GM12878 (cell line): ENCODE measurements around the gene AFF1. TPM values are rescaled to one million over a fixed set of nuclear protein-coding genes. Genes with fewer than 3 reads are reported as not detected.

ENCODE experiments used
- ATAC-seq: fragments of 200-7000 bp; cut with Tn5 transposase; 3 replicates; pipeline ENCODE4 v1.9.1; 2020; ENCODE audit warnings: mild to moderate bottlenecking, moderate library complexity
- BruUV-seq: library from RNA; stranded (reverse); fragments of 400-500 nt; replicated peaks from 2 replicates; lab custom pipeline; 2021; lab: Mats Ljungman, UMichigan
- CTCF ChIA-PET: fragments of 300-600 bp; sonication (Branson Sonifier 250); formaldehyde crosslinking; extraction: SDS; loops from one replicate; lab custom pipeline; 2021; ENCODE audit warnings: inconsistent platforms; lab: Yijun Ruan, JAX
- POLR2A ChIA-PET: fragments of 350-600 bp; formaldehyde crosslinking; extraction: SDS; loops from one replicate; lab custom pipeline; 2021; ENCODE audit warnings: inconsistent platforms; lab: Charles Lee
- RAD21 ChIA-PET: fragments of 300-600 bp; sonication (Branson Sonifier 250); formaldehyde crosslinking; loops from one replicate; lab custom pipeline; 2023; ENCODE audit warnings: antibody characterized with exemption; ENCODE audit not compliant: unreplicated experiment; lab: Charles Lee
- SMC1A ChIA-PET: fragments of 300-600 bp; sonication (Branson Sonifier 250); formaldehyde crosslinking; loops from one replicate; lab custom pipeline; 2023; ENCODE audit not compliant: unreplicated experiment, uncharacterized antibody; lab: Charles Lee
- DNase-seq: peaks from one replicate; pipeline ENCODE4 v3.0.0-alpha.2; 2011; ENCODE audit warnings: low read depth, low spot score
- FAIRE-seq: peaks from 3 replicates; lab custom pipeline; 2011; peaks lifted over from hg19 to GRCh38; lab: Jason Lieb, UNC
- H2AFZ ChIP-seq: 2 replicates; pipeline ENCODE4 v1.6.0; 2011; ENCODE audit warnings: low read depth, low read length, control low read depth; ENCODE audit not compliant: control insufficient read depth
- H3K27ac ChIP-seq: 2 replicates; pipeline ENCODE4 v1.5.1; 2011; ENCODE audit warnings: control low read depth; ENCODE audit not compliant: control insufficient read depth, insufficient read depth
- H3K27me3 ChIP-seq, 2 experiments: replicated peaks in 1 of 2; 2 replicates each; pipeline versions ENCODE4 v1.6.0 to v1.6.1; 2011; ENCODE audit warnings: low read length in 1 of 2; ENCODE audit not compliant: control insufficient read depth in 2 of 2, insufficient read depth in 2 of 2
- H3K36me3 ChIP-seq, 2 experiments: 2 replicates each; pipeline ENCODE4 v1.5.1; 2011; ENCODE audit warnings: low read length in 1 of 2; ENCODE audit not compliant: control insufficient read depth in 2 of 2, insufficient read depth in 2 of 2
- H3K4me1 ChIP-seq: 2 replicates; pipeline ENCODE4 v1.6.1; 2011; ENCODE audit warnings: mild to moderate bottlenecking, low read length, moderate library complexity, mixed read lengths; ENCODE audit not compliant: control insufficient read depth, insufficient read depth
- H3K4me2 ChIP-seq: 2 replicates; pipeline ENCODE4 v1.6.0; 2011; ENCODE audit warnings: control low read depth; ENCODE audit not compliant: control insufficient read depth, insufficient read depth
- H3K4me3 ChIP-seq: fragments of 200-600 bp; sonication (generic); 2 replicates; pipeline ENCODE4 v1.5.1; 2016
- H3K79me2 ChIP-seq: 2 replicates; pipeline ENCODE4 v1.6.0; 2011; ENCODE audit warnings: low read length; ENCODE audit not compliant: control insufficient read depth, insufficient read depth
- H3K9ac ChIP-seq: 2 replicates; pipeline ENCODE4 v1.8.0; 2011; ENCODE audit warnings: low read length, control low read depth, mixed read lengths; ENCODE audit not compliant: control insufficient read depth, insufficient read depth
- H3K9me3 ChIP-seq: replicated peaks from 3 replicates; pipeline ENCODE4 v1.5.1; 2011; ENCODE audit warnings: mild to moderate bottlenecking, low read length; ENCODE audit not compliant: control insufficient read depth, insufficient read depth
- H4K20me1 ChIP-seq: 2 replicates; pipeline ENCODE4 v1.6.0; 2011; ENCODE audit not compliant: control insufficient read depth, insufficient read depth
- BCL3 ChIP-seq: IDR thresholded peaks from 2 replicates; pipeline ENCODE4 v1.6.1; 2011; ENCODE audit warnings: borderline replicate concordance, low read depth, mild to moderate bottlenecking, moderate library complexity, low read length; ENCODE audit not compliant: insufficient read depth, poor library complexity, severe bottlenecking
- FOXK2 ChIP-seq: fragments of 450-650 bp; IDR thresholded peaks from 2 replicates; pipeline ENCODE4 v1.6.1; 2017; ENCODE audit warnings: mild to moderate bottlenecking, moderate library complexity
- IRF4 ChIP-seq: IDR thresholded peaks from 2 replicates; pipeline ENCODE4 v1.6.1; 2011; ENCODE audit warnings: low read depth, low read length
- MLLT1 ChIP-seq: fragments of 450-650 bp; IDR thresholded peaks from 2 replicates; pipeline ENCODE4 v1.6.1; 2016; ENCODE audit warnings: mild to moderate bottlenecking
- POLR2A ChIP-seq: IDR thresholded peaks from 2 replicates; pipeline ENCODE4 v1.6.1; 2011; ENCODE audit warnings: low read depth, mild to moderate bottlenecking, low read length
- RCOR1 ChIP-seq: conservative IDR thresholded peaks from 2 replicates; pipeline ENCODE4 v1.6.1; 2012; ENCODE audit warnings: low read depth, low read length, improper control_type of control experiment
- STAT1 ChIP-seq: fragments of 450-650 bp; conservative IDR thresholded peaks from 2 replicates; pipeline ENCODE4 v1.6.1; 2014; ENCODE audit warnings: antibody characterized with exemption, mild to moderate bottlenecking
- YBX1 ChIP-seq: fragments of 450-650 bp; IDR thresholded peaks from 2 replicates; pipeline ENCODE4 v1.6.1; 2016; ENCODE audit warnings: antibody characterized with exemption
- ZBTB40 ChIP-seq: fragments of 450-650 bp; IDR thresholded peaks from 2 replicates; pipeline ENCODE4 v1.6.1; 2016; ENCODE audit warnings: mild to moderate bottlenecking, moderate library complexity, borderline replicate concordance
- WGBS: methylation state at CpG from one replicate; pipeline ENCODE4 v1.1.6; 2016; ENCODE audit warnings: low lambda C conversion rate; ENCODE audit not compliant: insufficient replicate concordance, insufficient coverage; ENCODE audit errors: missing lambda C conversion rate; 5-methylcytosine and 5-hydroxymethylcytosine counted together
- in situ Hi-C: fragments of 300-500 bp; cut with MboI; formaldehyde crosslinking; loops from 9 replicates; pipeline ENCODE4 v1.14.3; 2018; ENCODE audit warnings: mixed read lengths
- intact Hi-C: fragments of 100-400 bp; cut with micrococcal nuclease; formaldehyde crosslinking; loops from one replicate; pipeline ENCODE4 v1.14.2; 2022; ENCODE audit not compliant: unreplicated experiment
- polyA plus RNA-seq, 11 experiments: library from polyadenylated mRNA; depleted of rRNA in 4 of 11; unstranded in 6 of 11; stranded (reverse) in 5 of 11; fragments of >200 nt; fragmentation: Nextera tagmentation in 4 of 11; fragmentation: Illumina TruSeq in 1 of 11; extraction: Ambion mirVana in 4 of 11; extraction: Trizol in 1 of 11; gene quantifications; 1 replicate in 1 of 11; 2 replicates in 10 of 11; pipeline versions ENCODE4 v1.2.1 to v1.2.3, GENCODE V29; 2011 to 2016; ENCODE audit warnings: inconsistent platforms in 2 of 11, missing spikeins in 2 of 11, low read depth in 1 of 11
- total RNA-seq, 4 experiments: library from RNA; depleted of rRNA in 3 of 4; stranded (reverse); fragments of >200 nt in 3 of 4; fragmentation: Illumina TruSeq in 1 of 4; extraction: Trizol in 1 of 4; gene quantifications; 2 replicates each; pipeline versions ENCODE4 v1.2.1 to v1.2.3, GENCODE V29; 2013 to 2021

AFF1 gene
- total and polyA plus RNA-seq, 10 of the 15 experiments (the other 5 are each of a cell fraction or from before 2014, with no cell fraction given): 3.5 to 56.1 (median 21.5) TPM

- ChIA-PET POLR2A (no interaction called here), CTCF (interaction anchor here (5.5 kb wide), 1 partner anchor 179 kb away, joined by 33 read pairs; no protein-coding TSS in a partner anchor), SMC1A (interaction anchor here (0.6 to 2.3 kb wide), 6 partner anchors 25 to 179 kb away, joined by 3 to 10 read pairs (median 4); no protein-coding TSS in a partner anchor), RAD21 (interaction anchor here (1.2 to 2.5 kb wide), 2 partner anchors 9 to 179 kb away, joined by 4 to 8 read pairs; no protein-coding TSS in a partner anchor)
- in situ Hi-C loops (no loop called here), intact Hi-C loops (no loop called here)
- WGBS: 99% methylated on average over 7 of the region's 7 CpGs
- no peak for ATAC-seq
- H3K4me2 ChIP-seq: no peak overlapping the region
- peaks cover 4% of the 10 kb centered on the region for H3K79me2 ChIP-seq
- H3K27me3 ChIP-seq: no peaks in the 10 kb centered on the region
- DNase-seq: no peak
- H3K4me3 ChIP-seq: no peak overlapping the region
- no peak overlapping the region for H2AFZ ChIP-seq
- H3K9ac ChIP-seq: no peak overlapping the region
- TF ChIP-seq MLLT1 (0 out of 2 replicates have a peak, but pooled peaks have one; percentile 34), RCOR1 (no peak), STAT1 (no peak)
- H3K4me1 ChIP-seq: no peaks in the 10 kb centered on the region
- no peaks in the 10 kb centered on the region for H4K20me1 ChIP-seq
- H3K27ac ChIP-seq: no peak overlapping the region
- no peaks in the 10 kb centered on the region for H3K9me3 ChIP-seq
- peaks cover 2 to 22% of the 10 kb centered on the region in 2 experiments; a peak in 3 of 4 replicates for H3K36me3 ChIP-seq
- no TSS peak for BruUV-seq
- FAIRE-seq: no peak
Observed at GRCh38 chr4:87101543-87102199, 166.9 kb downstream of the AFF1 start.

- ChIA-PET POLR2A (no interaction called here), SMC1A (interaction anchor here (0.9 to 2.4 kb wide), 6 partner anchors 10 to 606 kb away, joined by 3 to 10 read pairs (median 4); no protein-coding TSS in a partner anchor), RAD21 (interaction anchor here (1.0 to 2.5 kb wide), 3 partner anchors 10 to 180 kb away, joined by 3 to 8 read pairs (median 4); partner anchors contain the start of gene AFF1), CTCF (interaction anchor here (1.6 to 5.5 kb wide), 3 partner anchors 11 to 604 kb away, joined by 5 to 33 read pairs (median 26); no protein-coding TSS in a partner anchor)
- no TSS peak for BruUV-seq
- Histone ChIP-seq H3K27me3 (no peaks in the 10 kb centered on the region), H3K4me1 (no peaks in the 10 kb centered on the region), H3K79me2 (peaks cover 4% of the 10 kb centered on the region), H3K36me3 (peaks cover 2 to 17% of the 10 kb centered on the region in 2 experiments; a peak in 3 of 4 replicates), H2AFZ (no peak overlapping the region), H3K9ac (no peak overlapping the region), H4K20me1 (no peaks in the 10 kb centered on the region), H3K9me3 (no peaks in the 10 kb centered on the region), H3K4me3 (no peak overlapping the region), H3K4me2 (no peak overlapping the region), H3K27ac (no peak overlapping the region)
- in situ Hi-C loops: no loop called here
- WGBS: 97% methylated on average over 1 of the region's 1 CpG
- ATAC-seq (no peak), FAIRE-seq (no peak), DNase-seq (no peak)
- intact Hi-C loops: no loop called here
- no peak for TF ChIP-seq YBX1
- TF ChIP-seq POLR2A: no peak
- TF ChIP-seq FOXK2: no peak
- TF ChIP-seq BCL3: no peak
- no peak for TF ChIP-seq IRF4
- no peak for TF ChIP-seq ZBTB40
Observed at GRCh38 chr4:87103086-87103485, 168.3 kb downstream of the AFF1 start.
